GM12874 (cell line): Measurements from ENCODE around the gene CCDC169.

Experiments used
- TF ChIP-seq, protein P1 (sequence below): IDR thresholded peaks from 2 replicates; pipeline ENCODE4 v1.5.1; 2011; ENCODE audit warnings: low read depth, mild to moderate bottlenecking, control low read depth, low read length, moderate library complexity; ENCODE audit not compliant: insufficient read depth

Gene CCDC169

DNA sequence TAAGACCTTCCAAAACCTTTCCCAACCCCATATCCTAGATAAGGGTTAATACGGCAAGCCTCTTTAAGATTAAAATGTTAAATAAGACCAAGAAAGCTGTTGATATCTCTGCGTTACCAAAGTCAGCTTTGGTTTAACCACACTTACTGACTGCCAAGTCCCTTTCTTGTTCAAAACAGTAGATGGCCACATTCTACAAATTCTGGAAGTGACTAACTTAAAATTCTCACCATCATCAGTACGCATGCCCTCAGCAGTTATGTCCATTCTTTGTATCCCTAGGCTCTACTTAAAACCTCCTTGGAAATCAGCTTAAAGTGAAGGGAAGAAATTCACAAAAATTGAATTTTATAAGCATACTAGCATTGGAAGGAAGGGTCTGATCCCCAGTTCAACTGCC lies 106.8 kb downstream of the CCDC169 start:
- TF ChIP-seq, protein P1, sequence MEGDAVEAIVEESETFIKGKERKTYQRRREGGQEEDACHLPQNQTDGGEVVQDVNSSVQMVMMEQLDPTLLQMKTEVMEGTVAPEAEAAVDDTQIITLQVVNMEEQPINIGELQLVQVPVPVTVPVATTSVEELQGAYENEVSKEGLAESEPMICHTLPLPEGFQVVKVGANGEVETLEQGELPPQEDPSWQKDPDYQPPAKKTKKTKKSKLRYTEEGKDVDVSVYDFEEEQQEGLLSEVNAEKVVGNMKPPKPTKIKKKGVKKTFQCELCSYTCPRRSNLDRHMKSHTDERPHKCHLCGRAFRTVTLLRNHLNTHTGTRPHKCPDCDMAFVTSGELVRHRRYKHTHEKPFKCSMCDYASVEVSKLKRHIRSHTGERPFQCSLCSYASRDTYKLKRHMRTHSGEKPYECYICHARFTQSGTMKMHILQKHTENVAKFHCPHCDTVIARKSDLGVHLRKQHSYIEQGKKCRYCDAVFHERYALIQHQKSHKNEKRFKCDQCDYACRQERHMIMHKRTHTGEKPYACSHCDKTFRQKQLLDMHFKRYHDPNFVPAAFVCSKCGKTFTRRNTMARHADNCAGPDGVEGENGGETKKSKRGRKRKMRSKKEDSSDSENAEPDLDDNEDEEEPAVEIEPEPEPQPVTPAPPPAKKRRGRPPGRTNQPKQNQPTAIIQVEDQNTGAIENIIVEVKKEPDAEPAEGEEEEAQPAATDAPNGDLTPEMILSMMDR: no peak

DNA sequence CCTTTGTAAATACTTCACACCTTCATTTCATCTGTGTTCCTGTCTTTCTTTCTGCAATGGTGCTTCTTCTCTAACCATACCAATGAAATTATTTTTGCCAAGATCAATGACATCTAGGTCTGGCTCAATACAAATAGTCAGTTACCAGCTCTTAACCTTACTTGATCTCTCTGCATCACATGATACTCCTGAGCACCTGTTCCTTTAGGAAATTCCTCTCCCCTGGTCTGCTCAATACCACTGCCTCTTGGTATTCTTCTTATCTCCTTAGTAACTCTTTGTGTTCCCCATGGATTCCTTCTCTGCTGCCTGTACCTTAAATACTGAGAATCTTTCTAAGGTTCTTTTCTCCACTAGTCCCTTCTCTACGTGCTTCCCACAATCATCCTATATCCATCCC lies 109.2 kb downstream of the CCDC169 start:
- TF ChIP-seq, protein P1: no peak

GRCh38 chr13:36183901-36184300 lies 113.7 kb downstream of the CCDC169 start:
- TF ChIP-seq, protein P1: no peak
